ENCODE data around the gene LAMP2.

- TF ChIP-seq POLR2AphosphoS5 (IDR thresholded peaks at IDR 0.05; ENCODE audit: low read depth, low read length), result no peak
- no peak for TF ChIP-seq POLR2A (IDR thresholded peaks at IDR 0.05; ENCODE audit: low read depth, low read length)
These were observed 644 bp downstream of the LAMP2 start for GRCh38 chrX:120468479-120468824.

Data from GM12892 (cell line).